ENCODE results near the gene QKI. TPM values are rescaled to one million over a fixed set of nuclear protein-coding genes. Genes with fewer than 3 reads are reported as not detected.

Gene QKI
- total RNA-seq, 4 donors from 2014 or later = 229 to 300 (median 263) TPM

DNA sequence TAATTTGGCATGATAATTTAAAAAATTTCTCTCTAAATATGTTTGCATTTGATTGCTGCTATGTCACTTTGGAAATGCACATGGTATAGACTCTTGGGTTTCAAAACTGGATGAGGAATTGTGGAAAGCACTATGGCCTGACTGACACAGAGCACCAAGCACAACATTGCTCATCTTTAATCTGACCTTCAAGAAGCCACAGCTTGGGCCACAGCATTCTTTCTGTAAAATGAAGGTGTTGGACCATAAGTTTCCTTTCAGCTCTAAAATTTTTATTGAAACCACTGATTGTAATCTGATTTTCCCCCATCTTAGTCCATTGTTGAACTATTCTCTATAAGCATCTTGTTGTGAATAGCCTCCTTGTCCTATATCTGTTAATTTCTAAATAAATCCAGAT, 41.0 kb downstream of the QKI start:
- TF ChIP-seq, protein P1, sequence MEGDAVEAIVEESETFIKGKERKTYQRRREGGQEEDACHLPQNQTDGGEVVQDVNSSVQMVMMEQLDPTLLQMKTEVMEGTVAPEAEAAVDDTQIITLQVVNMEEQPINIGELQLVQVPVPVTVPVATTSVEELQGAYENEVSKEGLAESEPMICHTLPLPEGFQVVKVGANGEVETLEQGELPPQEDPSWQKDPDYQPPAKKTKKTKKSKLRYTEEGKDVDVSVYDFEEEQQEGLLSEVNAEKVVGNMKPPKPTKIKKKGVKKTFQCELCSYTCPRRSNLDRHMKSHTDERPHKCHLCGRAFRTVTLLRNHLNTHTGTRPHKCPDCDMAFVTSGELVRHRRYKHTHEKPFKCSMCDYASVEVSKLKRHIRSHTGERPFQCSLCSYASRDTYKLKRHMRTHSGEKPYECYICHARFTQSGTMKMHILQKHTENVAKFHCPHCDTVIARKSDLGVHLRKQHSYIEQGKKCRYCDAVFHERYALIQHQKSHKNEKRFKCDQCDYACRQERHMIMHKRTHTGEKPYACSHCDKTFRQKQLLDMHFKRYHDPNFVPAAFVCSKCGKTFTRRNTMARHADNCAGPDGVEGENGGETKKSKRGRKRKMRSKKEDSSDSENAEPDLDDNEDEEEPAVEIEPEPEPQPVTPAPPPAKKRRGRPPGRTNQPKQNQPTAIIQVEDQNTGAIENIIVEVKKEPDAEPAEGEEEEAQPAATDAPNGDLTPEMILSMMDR (IDR thresholded peaks at IDR 0.05) = no peak
- ATAC-seq (ENCODE audit: low FRiP score) (no peak), DNase-seq (ENCODE audit: low spot score) (no peak)

- TF ChIP-seq, protein P1 (IDR thresholded peaks at IDR 0.05) = no peak
- DNase-seq (ENCODE audit: low spot score) (no peak), ATAC-seq (ENCODE audit: low FRiP score) (peak; percentile 91)
These were observed 43.4 kb downstream of the QKI start for GRCh38 chr6:163457637-163458561.

DNA sequence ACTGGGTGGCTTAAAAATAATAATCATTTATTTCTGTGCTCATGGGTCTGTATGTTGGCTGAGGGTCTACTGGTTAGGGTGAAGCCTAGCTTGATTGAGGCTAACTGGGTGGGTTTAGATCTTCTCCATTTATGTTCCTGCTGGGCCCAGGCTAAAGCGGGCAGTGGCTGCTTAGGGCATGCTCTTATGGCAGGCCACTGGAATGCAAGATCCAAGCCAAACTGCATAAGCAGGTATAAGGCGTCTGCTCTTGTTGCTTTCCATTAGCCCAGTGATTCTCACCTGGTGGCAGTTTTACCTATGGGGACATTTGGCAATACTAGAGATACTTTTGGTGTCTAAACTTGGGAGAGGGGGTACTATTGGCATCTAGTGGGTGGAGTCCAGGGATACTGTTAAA, 44.5 kb downstream of the QKI start:
- TF ChIP-seq, protein P1 (IDR thresholded peaks at IDR 0.05) = no peak
- ATAC-seq (ENCODE audit: low FRiP score) = no peak
- DNase-seq (ENCODE audit: low spot score) = no peak

- no peak for DNase-seq (ENCODE audit: low spot score)
- TF ChIP-seq, protein P1 (IDR thresholded peaks at IDR 0.05) = no peak
- ATAC-seq (ENCODE audit: low FRiP score) = no peak
These were observed 45.0 kb downstream of the QKI start for GRCh38 chr6:163459536-163459935.

GRCh38 chr6:163460307-163460782, 45.8 kb downstream of the QKI start:
- ATAC-seq (ENCODE audit: low FRiP score) (no peak), DNase-seq (ENCODE audit: low spot score) (no peak)
- TF ChIP-seq, protein P1 (IDR thresholded peaks at IDR 0.05) = no peak

DNA sequence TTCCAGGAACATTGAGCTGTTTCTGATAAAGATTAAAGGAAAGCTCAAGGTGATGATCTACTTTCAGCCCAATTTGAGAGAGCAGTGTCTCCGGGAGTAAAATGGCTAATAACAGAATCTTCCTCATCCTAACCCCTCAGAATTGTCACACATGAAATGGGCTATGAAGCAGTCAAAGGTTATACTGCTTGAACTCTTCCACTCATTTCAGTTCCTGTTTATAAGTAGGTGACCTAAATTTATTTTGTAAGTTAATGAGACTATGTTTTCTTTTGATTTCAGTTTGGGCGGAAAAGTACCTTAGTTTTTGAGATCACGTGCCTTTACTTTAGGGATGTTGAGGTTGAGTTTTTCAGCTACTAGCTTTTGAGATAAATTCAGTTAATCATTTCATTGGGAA, 47.2 kb downstream of the QKI start:
- TF ChIP-seq, protein P1 (IDR thresholded peaks at IDR 0.05) = no peak
- DNase-seq (ENCODE audit: low spot score) = no peak
- ATAC-seq (ENCODE audit: low FRiP score) = no peak

DNA sequence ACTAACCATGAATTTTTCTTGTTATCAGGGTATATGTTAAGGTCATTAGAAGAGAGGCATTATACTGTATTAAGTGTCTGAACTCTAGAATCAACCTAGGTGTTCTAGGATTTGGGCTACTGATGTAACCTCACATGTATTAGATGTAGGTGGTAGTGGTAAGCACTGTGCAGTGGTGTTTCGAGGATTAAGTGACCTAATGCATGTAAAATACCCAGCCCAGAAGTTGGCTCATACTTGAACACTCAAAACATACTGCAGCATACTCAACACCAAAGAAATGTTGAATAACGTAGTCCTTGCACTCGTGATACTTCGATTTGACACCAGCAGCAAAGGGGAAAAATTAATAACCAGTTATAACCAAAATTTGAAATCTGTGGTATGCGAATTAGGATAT, 48.7 kb downstream of the QKI start:
- no peak for ATAC-seq (ENCODE audit: low FRiP score)
- TF ChIP-seq, protein P1 (IDR thresholded peaks at IDR 0.05) = no peak

More for the DNA sequence above, 48.7 kb downstream of the QKI start:
- DNase-seq (ENCODE audit: low spot score) = no peak
